GM12892 (cell line): ENCODE results near the gene TSPAN10.

Experiments used
- POLR2A ChIP-seq: IDR thresholded peaks from 2 replicates; pipeline ENCODE4 v1.6.1; 2011; ENCODE audit warnings: low read depth, low read length, control low read depth
- POLR2AphosphoS5 ChIP-seq: IDR thresholded peaks from 2 replicates; pipeline ENCODE4 v1.6.1; 2011; ENCODE audit warnings: low read depth, low read length, control low read depth
- TAF1 ChIP-seq: IDR thresholded peaks from 2 replicates; pipeline ENCODE4 v1.6.1; 2011; ENCODE audit warnings: low read depth, mild to moderate bottlenecking, control low read depth, low read length, borderline replicate concordance

DNA sequence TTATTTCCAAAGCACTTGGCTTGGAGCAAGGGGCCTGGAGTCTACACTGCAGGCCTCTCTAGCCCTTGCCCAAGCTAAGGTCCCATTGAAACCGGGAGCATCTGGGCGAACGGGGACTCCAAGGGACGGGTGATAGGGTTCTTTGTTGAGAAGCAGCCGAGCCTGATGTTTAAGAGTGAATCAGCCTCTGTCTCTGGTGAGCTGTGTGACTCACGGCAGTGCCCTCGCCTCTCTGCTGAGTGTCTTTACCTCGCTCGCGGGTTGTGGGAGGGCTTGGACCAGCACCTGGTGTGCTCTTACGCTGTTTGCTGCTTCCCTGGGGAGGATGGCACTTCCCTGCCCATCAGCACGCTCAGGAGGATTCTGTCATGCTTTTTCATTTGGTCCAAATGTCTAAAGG, 48.1 kb downstream of the TSPAN10 start:
- TF ChIP-seq POLR2A (no peak), POLR2AphosphoS5 (no peak), TAF1 (no peak)
